ENCODE results near the gene KIAA1549.

Gene KIAA1549

GRCh38 chr7:139016931-139017511, 35.8 kb upstream of the KIAA1549 start:
- H3K4me3 ChIP-seq (ENCODE audit: control insufficient read depth, low read depth, low read length): no peak overlapping the region
- TF ChIP-seq CTCF (IDR thresholded peaks at IDR 0.05; ENCODE audit: control insufficient read depth, insufficient read depth, low read depth, low read length, missing control alignments): peak; percentile 71
- DNase-seq (ENCODE audit: low read depth): no peak

- H3K4me3 ChIP-seq (ENCODE audit: control insufficient read depth, low read depth, low read length): no peak overlapping the region
- TF ChIP-seq CTCF (IDR thresholded peaks at IDR 0.05; ENCODE audit: control insufficient read depth, insufficient read depth, low read depth, low read length, missing control alignments): no peak
- no peak for DNase-seq (ENCODE audit: low read depth)
These were observed 30.2 kb upstream of the KIAA1549 start for GRCh38 chr7:139011373-139011772.

GRCh38 chr7:139004321-139005090, 23.3 kb upstream of the KIAA1549 start:
- DNase-seq (ENCODE audit: low read depth): no peak
- H3K4me3 ChIP-seq (ENCODE audit: control insufficient read depth, low read depth, low read length): no peak overlapping the region

GRCh38 chr7:138999414-138999813, 18.2 kb upstream of the KIAA1549 start:
- no peak for DNase-seq (ENCODE audit: low read depth)
- TF ChIP-seq CTCF (IDR thresholded peaks at IDR 0.05; ENCODE audit: control insufficient read depth, insufficient read depth, low read depth, low read length, missing control alignments): no peak
- no peak overlapping the region for H3K4me3 ChIP-seq (ENCODE audit: control insufficient read depth, low read depth, low read length)

More at GRCh38 chr7:139004321-139005090, 23.3 kb upstream of the KIAA1549 start:
- no peak for TF ChIP-seq CTCF (IDR thresholded peaks at IDR 0.05; ENCODE audit: control insufficient read depth, insufficient read depth, low read depth, low read length, missing control alignments)

GRCh38 chr7:138992052-138992531, 10.9 kb upstream of the KIAA1549 start:
- no peak overlapping the region for H3K4me3 ChIP-seq (ENCODE audit: control insufficient read depth, low read depth, low read length)

GRCh38 chr7:138987686-138988085, 6.5 kb upstream of the KIAA1549 start:
- DNase-seq (ENCODE audit: low read depth): no peak
- no peak for TF ChIP-seq CTCF (IDR thresholded peaks at IDR 0.05; ENCODE audit: control insufficient read depth, insufficient read depth, low read depth, low read length, missing control alignments)
- H3K4me3 ChIP-seq (ENCODE audit: control insufficient read depth, low read depth, low read length): no peak overlapping the region

More at GRCh38 chr7:138992052-138992531, 10.9 kb upstream of the KIAA1549 start:
- DNase-seq (ENCODE audit: low read depth): peak; percentile 68
- TF ChIP-seq CTCF (IDR thresholded peaks at IDR 0.05; ENCODE audit: control insufficient read depth, insufficient read depth, low read depth, low read length, missing control alignments): no peak

Measured in AG09309 (cell line).